DOHH2 (cell line): ENCODE data around the gene MRPL27.
"Not testable (repeated sequence)": the region's sequence is repeated elsewhere in the genome, so short reads cannot be mapped to it uniquely, and the experiment has no call there.

ENCODE experiments used
- H3F3A ChIP-seq: fragments of 200-600 bp; sonication (generic), shearing (Covaris generic); 2 replicates; pipeline ENCODE4 v1.6.0; 2016; ENCODE audit warnings: antibody characterized with exemption, mild to moderate bottlenecking; ENCODE audit not compliant: control insufficient read depth, insufficient read depth
- H3K27ac ChIP-seq: fragments of 200-600 bp; sonication (generic); 2 replicates; pipeline ENCODE4 v1.5.1; 2014; ENCODE audit warnings: low read depth, mild to moderate bottlenecking, low read length, moderate library complexity
- H3K27me3 ChIP-seq: fragments of 200-600 bp; sonication (generic); 2 replicates; pipeline ENCODE4 v1.6.1; 2014; ENCODE audit warnings: mild to moderate bottlenecking, low read length, mixed read lengths; ENCODE audit not compliant: control insufficient read depth
- H3K36me3 ChIP-seq: fragments of 200-600 bp; sonication (generic); 2 replicates; pipeline ENCODE4 v1.6.1; 2014; ENCODE audit warnings: mild to moderate bottlenecking, low read length, moderate library complexity, mixed read lengths; ENCODE audit not compliant: control insufficient read depth
- H3K4me1 ChIP-seq: fragments of 200-600 bp; sonication (generic); 2 replicates; pipeline ENCODE4 v1.6.1; 2014; ENCODE audit warnings: mild to moderate bottlenecking, low read length, mixed read lengths; ENCODE audit not compliant: control insufficient read depth
- H3K4me2 ChIP-seq: fragments of 200-600 bp; sonication (generic); 2 replicates; pipeline ENCODE4 v1.6.0; 2014; ENCODE audit warnings: mild to moderate bottlenecking, low read length, moderate library complexity
- H3K4me3 ChIP-seq: fragments of 200-600 bp; sonication (generic); 2 replicates; pipeline ENCODE4 v1.5.1; 2014; ENCODE audit warnings: mild to moderate bottlenecking, low read length, mixed read lengths
- H3K79me2 ChIP-seq: fragments of 200-600 bp; sonication (generic); 2 replicates; pipeline ENCODE4 v1.6.1; 2014; ENCODE audit warnings: mild to moderate bottlenecking, low read length, mixed read lengths; ENCODE audit not compliant: control insufficient read depth
- H3K9me2 ChIP-seq: fragments of 200-600 bp; sonication (generic); replicated peaks from 2 replicates; pipeline ENCODE4 v1.6.1; 2014; ENCODE audit warnings: mild to moderate bottlenecking, low read length, mixed read lengths; ENCODE audit not compliant: control insufficient read depth
- H3K9me3 ChIP-seq: fragments of 200-600 bp; sonication (generic); 2 replicates; pipeline ENCODE4 v1.6.1; 2014; ENCODE audit warnings: antibody characterized with exemption, low read length, mixed read lengths; ENCODE audit not compliant: control insufficient read depth, insufficient read depth
- H4K20me1 ChIP-seq: fragments of 200-600 bp; sonication (generic); 2 replicates; pipeline ENCODE4 v1.6.0; 2014; ENCODE audit warnings: low read depth, mild to moderate bottlenecking, antibody characterized with exemption, low read length, moderate library complexity; ENCODE audit not compliant: control insufficient read depth, insufficient read depth
- CTCF ChIP-seq: fragments of 200-600 bp; sonication (generic); IDR thresholded peaks from one replicate; pipeline ENCODE4 v1.5.1; 2014; ENCODE audit warnings: antibody characterized with exemption, mild to moderate bottlenecking, low read depth, low read length; ENCODE audit not compliant: poor library complexity, severe bottlenecking
- EZH2phosphoT487 ChIP-seq: fragments of 200-600 bp; sonication (generic); IDR thresholded peaks from 2 replicates; pipeline ENCODE4 v1.6.1; 2017; ENCODE audit warnings: borderline replicate concordance, mild to moderate bottlenecking, antibody characterized with exemption, low read length, moderate library complexity, mixed read lengths

MRPL27 gene

GRCh38 chr17:50420419-50421112 is 47.6 kb upstream of the MRPL27 start:
- Histone ChIP-seq H3K36me3 (no peaks in the 10 kb centered on the region), H3K9me3 (no peaks in the 10 kb centered on the region; the same call in 1 of the 2 replicates), H3F3A (peaks cover 21% of the 10 kb centered on the region), H3K79me2 (no peaks in the 10 kb centered on the region), H3K9me2 (no peaks in the 10 kb centered on the region), H3K4me2 (peak overlapping the region; percentile 63), H3K4me1 (peaks cover 23% of the 10 kb centered on the region), H3K27me3 (no peaks in the 10 kb centered on the region), H3K4me3 (peak overlapping the region; percentile 69), H3K27ac (peak overlapping the region; percentile 73), H4K20me1 (no peaks in the 10 kb centered on the region)
- TF ChIP-seq EZH2phosphoT487: no peak
- TF ChIP-seq CTCF: no peak

GRCh38 chr17:50419577-50419976 is 46.6 kb upstream of the MRPL27 start:
- not testable (repeated sequence) for H3K4me3 ChIP-seq, H3K79me2 ChIP-seq, H3K36me3 ChIP-seq, H3K27ac ChIP-seq, H3K9me2 ChIP-seq, H4K20me1 ChIP-seq, H3K9me3 ChIP-seq, H3K4me2 ChIP-seq, H3K27me3 ChIP-seq
- Histone ChIP-seq H3F3A (peaks cover 21% of the 10 kb centered on the region), H3K4me1 (peaks cover 17% of the 10 kb centered on the region)

- Histone ChIP-seq H3K4me2 (no peak overlapping the region), H3K27me3 (peaks cover 3% of the 10 kb centered on the region; the same call in 1 of the 2 replicates), H3K4me1 (no peaks in the 10 kb centered on the region), H3K9me2 (no peaks in the 10 kb centered on the region), H3K9me3 (no peaks in the 10 kb centered on the region; the same call in 1 of the 2 replicates), H3K79me2 (no peaks in the 10 kb centered on the region), H3K36me3 (no peaks in the 10 kb centered on the region), H3K27ac (no peak overlapping the region), H3F3A (no peaks in the 10 kb centered on the region), H3K4me3 (no peak overlapping the region), H4K20me1 (no peaks in the 10 kb centered on the region)
- no peak for TF ChIP-seq EZH2phosphoT487
- TF ChIP-seq CTCF: no peak
Measured at GRCh38 chr17:50414808-50415207, 41.8 kb upstream of the MRPL27 start.

GRCh38 chr17:50412188-50412732 is 39.3 kb upstream of the MRPL27 start:
- H3K4me1 ChIP-seq: no peaks in the 10 kb centered on the region
- no peaks in the 10 kb centered on the region for H3K9me3 ChIP-seq

More at GRCh38 chr17:50412188-50412732, 39.3 kb upstream of the MRPL27 start:
- H4K20me1 ChIP-seq: no peaks in the 10 kb centered on the region
- no peaks in the 10 kb centered on the region for H3K9me2 ChIP-seq
- no peak overlapping the region for H3K4me2 ChIP-seq
- no peaks in the 10 kb centered on the region for H3K79me2 ChIP-seq
- H3K4me3 ChIP-seq: no peak overlapping the region
- no peak overlapping the region for H3K27ac ChIP-seq
- H3F3A ChIP-seq: no peaks in the 10 kb centered on the region
- H3K27me3 ChIP-seq: peaks cover 3% of the 10 kb centered on the region; the same call in 1 of the 2 replicates
- H3K36me3 ChIP-seq: no peaks in the 10 kb centered on the region
- no peak for TF ChIP-seq EZH2phosphoT487
- TF ChIP-seq CTCF: no peak
